ENCODE data around the gene EIF4E3. TPM values are rescaled to one million over a fixed set of nuclear protein-coding genes. Genes with fewer than 3 reads are reported as not detected.
A peak's percentile ranks its signal among the peaks of the same experiment; 100 is the strongest.

EIF4E3 gene
- total RNA-seq, 2 experiments from 2014 or later = 56.5 to 59.4 TPM

DNA sequence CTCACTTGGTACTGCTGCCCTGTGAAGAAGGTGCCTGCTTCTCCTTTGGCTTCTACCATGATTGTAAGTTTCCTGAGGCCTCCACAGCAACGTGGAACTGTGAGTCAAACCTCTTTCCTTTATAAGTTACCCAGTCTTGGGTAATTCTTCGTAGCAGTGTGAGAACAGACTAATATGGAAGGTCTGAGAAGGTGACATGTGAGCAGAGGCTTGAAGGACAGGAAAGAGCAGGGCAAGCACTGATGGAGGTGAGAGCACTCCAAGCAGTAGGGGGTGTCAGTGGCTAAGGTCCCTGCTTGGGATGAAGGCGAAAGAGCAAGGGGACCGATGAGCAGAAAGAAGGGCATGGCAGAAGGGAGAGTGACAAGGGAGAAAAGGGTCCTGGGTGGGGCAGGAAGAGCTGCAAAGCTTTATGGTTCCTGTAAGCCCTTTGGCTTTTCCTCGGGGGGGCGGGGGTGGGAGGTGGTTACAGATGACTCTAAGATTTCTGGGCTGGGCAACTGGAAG lies 3.5 kb downstream of the EIF4E3 start:
- ATAC-seq (no peak), DNase-seq (peak; percentile 50)
- peaks cover 40% of the 10 kb centered on the region for H3K36me3 Mint-ChIP-seq (ENCODE audit: low read depth)
- CTCF ChIA-PET = interaction anchor here (1.1 to 6.1 kb wide), 3 partner anchors 8 to 20 kb away, joined by 4 to 46 read pairs (median 31); no protein-coding TSS in a partner anchor
- peaks cover 67% of the 10 kb centered on the region for H3K4me1 Mint-ChIP-seq (ENCODE audit: low read depth)
- POLR2A ChIA-PET = interaction anchor here (0.6 kb wide), 1 partner anchor 1250 kb away, joined by 3 read pairs; no protein-coding TSS in a partner anchor
- H3K9me3 Mint-ChIP-seq (ENCODE audit: insufficient read depth) = no peaks in the 10 kb centered on the region
- H3K27ac Mint-ChIP-seq = peak overlapping the region; percentile 96
- no peaks in the 10 kb centered on the region for H3K27me3 Mint-ChIP-seq (ENCODE audit: low read depth)
- peak overlapping the region; percentile 94 for H3K4me3 Mint-ChIP-seq

DNA sequence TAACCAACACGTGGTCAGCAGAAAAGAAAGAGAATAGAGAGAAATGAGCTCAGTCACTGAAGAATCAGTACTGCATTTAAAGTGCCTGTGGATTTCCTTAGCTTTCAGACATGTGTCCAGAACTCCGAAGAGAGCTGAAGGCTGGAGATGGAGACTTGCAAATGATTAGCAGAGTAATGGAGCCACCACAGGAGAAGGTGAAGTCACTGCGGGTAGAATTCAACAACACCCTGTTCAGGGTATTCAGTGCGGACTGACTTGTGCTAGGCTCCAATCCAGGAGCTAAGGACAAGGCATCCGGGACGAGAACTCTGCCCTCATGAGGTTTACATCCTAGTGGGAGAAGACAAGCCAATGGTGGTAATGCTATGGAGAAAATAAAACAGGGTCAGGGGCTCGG lies 4.2 kb downstream of the EIF4E3 start:
- peak overlapping the region; percentile 94 for H3K4me3 Mint-ChIP-seq
- no peak for DNase-seq
- ChIA-PET CTCF (interaction anchor here (1.1 to 6.1 kb wide), 3 partner anchors 8 to 19 kb away, joined by 4 to 46 read pairs (median 31); no protein-coding TSS in a partner anchor), POLR2A (no interaction called here)
- H3K4me1 Mint-ChIP-seq (ENCODE audit: low read depth) = peaks cover 64% of the 10 kb centered on the region
- H3K36me3 Mint-ChIP-seq (ENCODE audit: low read depth) = peaks cover 40% of the 10 kb centered on the region
- peak overlapping the region; percentile 96 for H3K27ac Mint-ChIP-seq
- no peaks in the 10 kb centered on the region for H3K27me3 Mint-ChIP-seq (ENCODE audit: low read depth)
- no peaks in the 10 kb centered on the region for H3K9me3 Mint-ChIP-seq (ENCODE audit: insufficient read depth)
- no peak for ATAC-seq

GRCh38 chr3:71718072-71718471 lies 7.1 kb downstream of the EIF4E3 start:
- ChIA-PET POLR2A (no interaction called here), CTCF (interaction anchor here (4.0 kb wide), 1 partner anchor 11 kb away, joined by 31 read pairs; no protein-coding TSS in a partner anchor)
- no peaks in the 10 kb centered on the region for H3K27me3 Mint-ChIP-seq (ENCODE audit: low read depth)
- peaks cover 42% of the 10 kb centered on the region for H3K36me3 Mint-ChIP-seq (ENCODE audit: low read depth)
- ATAC-seq = peak; percentile 57
- no peaks in the 10 kb centered on the region for H3K9me3 Mint-ChIP-seq (ENCODE audit: insufficient read depth)
- DNase-seq = peak; percentile 68
- peaks cover 71% of the 10 kb centered on the region for H3K4me1 Mint-ChIP-seq (ENCODE audit: low read depth)
- H3K27ac Mint-ChIP-seq = peak overlapping the region; percentile 76
- no peak overlapping the region for H3K4me3 Mint-ChIP-seq

DNA sequence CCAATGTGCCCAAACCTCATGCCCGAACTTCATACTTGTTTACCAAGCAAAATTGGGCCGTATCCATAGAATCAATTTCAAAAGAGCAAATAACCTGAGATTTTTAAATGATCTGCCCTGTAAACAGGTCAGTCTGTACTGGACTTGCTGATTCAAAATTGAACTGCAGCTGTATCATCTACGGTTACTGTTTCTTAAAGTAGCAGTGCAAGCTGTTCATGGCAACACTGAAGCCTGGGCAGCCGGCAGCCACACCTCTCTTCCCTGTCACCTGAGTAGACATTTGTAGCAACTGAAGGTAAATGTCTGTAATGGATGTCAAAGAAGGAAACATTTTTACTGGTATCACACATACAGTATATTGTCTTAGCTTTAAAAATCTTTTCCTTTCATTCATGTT lies 10.6 kb downstream of the EIF4E3 start:
- CTCF ChIA-PET = interaction anchor here (1.2 to 5.2 kb wide), 4 partner anchors 14 to 144 kb away, joined by 3 to 70 read pairs (median 4); no protein-coding TSS in a partner anchor
- Mint-ChIP-seq H3K27me3 (ENCODE audit: low read depth) (no peaks in the 10 kb centered on the region), H3K36me3 (ENCODE audit: low read depth) (peaks cover 29% of the 10 kb centered on the region), H3K27ac (no peak overlapping the region), H3K4me3 (no peak overlapping the region), H3K4me1 (ENCODE audit: low read depth) (peaks cover 70% of the 10 kb centered on the region), H3K9me3 (ENCODE audit: insufficient read depth) (no peaks in the 10 kb centered on the region)
- no peak for DNase-seq
- no peak for ATAC-seq
- POLR2A ChIA-PET = no interaction called here

DNA sequence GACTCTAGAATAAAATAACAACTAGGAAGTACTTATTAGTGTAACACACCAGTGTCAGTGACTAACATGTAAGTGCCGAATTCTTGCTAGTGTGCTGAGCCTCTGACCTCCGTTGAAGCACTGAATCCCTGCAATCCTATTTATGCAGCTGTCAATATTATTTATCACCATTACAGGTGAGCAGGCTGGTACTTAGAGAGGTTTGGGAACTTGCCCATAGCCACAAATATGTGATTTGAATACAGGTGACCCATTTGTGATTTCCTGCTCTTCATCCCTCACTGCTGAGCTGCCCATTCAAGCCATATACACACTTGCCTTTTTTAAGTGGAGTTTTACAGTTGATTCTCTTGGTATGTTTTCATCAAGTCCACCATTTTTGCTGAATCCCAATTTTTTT lies 12.2 kb downstream of the EIF4E3 start:
- CTCF ChIA-PET = interaction anchor here (1.3 to 5.2 kb wide), 4 partner anchors 9 to 146 kb away, joined by 3 to 70 read pairs (median 26); no protein-coding TSS in a partner anchor
- peaks cover 70% of the 10 kb centered on the region for H3K4me1 Mint-ChIP-seq (ENCODE audit: low read depth)
- POLR2A ChIA-PET = interaction anchor here (0.7 kb wide), 1 partner anchor 147 kb away, joined by 4 read pairs; no protein-coding TSS in a partner anchor

GRCh38 chr3:71710906-71711494 lies 14.2 kb downstream of the EIF4E3 start:
- Mint-ChIP-seq H3K9me3 (ENCODE audit: insufficient read depth) (no peaks in the 10 kb centered on the region), H3K4me1 (ENCODE audit: low read depth) (peaks cover 69% of the 10 kb centered on the region), H3K27me3 (ENCODE audit: low read depth) (no peaks in the 10 kb centered on the region), H3K36me3 (ENCODE audit: low read depth) (peaks cover 31% of the 10 kb centered on the region), H3K27ac (no peak overlapping the region), H3K4me3 (no peak overlapping the region)
- ChIA-PET POLR2A (no interaction called here), CTCF (interaction anchor here (0.6 to 5.2 kb wide), 27 partner anchors 9 to 1140 kb away, joined by 3 to 70 read pairs (median 4); partner anchors contain the start of gene EIF4E3)
- ATAC-seq (peak; percentile 67), DNase-seq (no peak)

More for the DNA sequence above, 12.2 kb downstream of the EIF4E3 start:
- DNase-seq = no peak
- no peak for ATAC-seq
- Mint-ChIP-seq H3K9me3 (ENCODE audit: insufficient read depth) (no peaks in the 10 kb centered on the region), H3K27ac (no peak overlapping the region), H3K4me3 (no peak overlapping the region), H3K27me3 (ENCODE audit: low read depth) (no peaks in the 10 kb centered on the region), H3K36me3 (ENCODE audit: low read depth) (peaks cover 28% of the 10 kb centered on the region)

- H3K4me1 Mint-ChIP-seq (ENCODE audit: low read depth) = peaks cover 75% of the 10 kb centered on the region
- ATAC-seq = peak; percentile 62
- POLR2A ChIA-PET = no interaction called here
- H3K27me3 Mint-ChIP-seq (ENCODE audit: low read depth) = no peaks in the 10 kb centered on the region
- no peak overlapping the region for H3K4me3 Mint-ChIP-seq
- CTCF ChIA-PET = interaction anchor here (1.1 to 5.2 kb wide), 7 partner anchors 10 to 1112 kb away, joined by 3 to 70 read pairs (median 17); no protein-coding TSS in a partner anchor
- DNase-seq = no peak
- peaks cover 38% of the 10 kb centered on the region for H3K36me3 Mint-ChIP-seq (ENCODE audit: low read depth)
- H3K27ac Mint-ChIP-seq = peak overlapping the region; percentile 53
- H3K9me3 Mint-ChIP-seq (ENCODE audit: insufficient read depth) = no peaks in the 10 kb centered on the region
Observed at GRCh38 chr3:71709908-71710511, 15.2 kb downstream of the EIF4E3 start.

DNA sequence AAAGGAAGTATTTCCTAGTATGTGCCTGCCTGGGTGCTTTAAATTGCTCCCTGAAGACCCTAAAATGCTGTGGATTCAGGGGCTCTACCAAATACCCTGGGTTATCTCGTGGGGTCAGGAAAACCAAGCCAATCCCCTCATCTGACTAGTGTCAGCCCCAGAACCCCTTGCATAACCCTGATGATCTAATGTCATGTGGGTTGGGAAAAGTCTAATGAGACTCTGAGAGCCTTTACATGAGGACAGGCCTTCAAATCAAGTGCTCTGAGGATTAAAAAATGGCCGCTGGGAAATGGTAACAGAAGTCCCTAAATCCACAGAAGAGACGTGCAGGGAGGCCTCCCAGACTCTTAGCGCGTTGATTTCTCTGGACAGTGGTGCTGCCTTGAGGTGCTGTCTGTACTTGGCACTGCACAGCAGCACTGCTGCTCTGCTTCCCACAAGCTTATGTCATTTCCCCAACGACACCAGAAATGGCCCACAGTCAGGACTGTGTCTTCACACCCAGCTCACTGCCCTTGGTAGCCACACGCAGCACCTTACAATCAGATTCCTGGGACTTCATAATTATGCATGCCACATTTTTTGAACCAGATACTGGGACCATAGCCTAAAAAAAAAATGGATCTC lies 16.6 kb downstream of the EIF4E3 start:
- no peak overlapping the region for H3K4me3 Mint-ChIP-seq
- peaks cover 82% of the 10 kb centered on the region for H3K4me1 Mint-ChIP-seq (ENCODE audit: low read depth)
- peak; percentile 34 for ATAC-seq
- no peaks in the 10 kb centered on the region for H3K27me3 Mint-ChIP-seq (ENCODE audit: low read depth)
- POLR2A ChIA-PET = interaction anchor here (0.7 kb wide), 1 partner anchor 19 kb away, joined by 6 read pairs; no protein-coding TSS in a partner anchor
- H3K36me3 Mint-ChIP-seq (ENCODE audit: low read depth) = peaks cover 49% of the 10 kb centered on the region
- H3K27ac Mint-ChIP-seq = peak overlapping the region; percentile 54
- no peak for DNase-seq
- CTCF ChIA-PET = interaction anchor here (1.2 to 3.9 kb wide), 3 partner anchors 14 to 150 kb away, joined by 7 to 28 read pairs (median 17); no protein-coding TSS in a partner anchor
- no peaks in the 10 kb centered on the region for H3K9me3 Mint-ChIP-seq (ENCODE audit: insufficient read depth)

GRCh38 chr3:71707595-71707994 lies 17.6 kb downstream of the EIF4E3 start:
- Mint-ChIP-seq H3K9me3 (ENCODE audit: insufficient read depth) (no peaks in the 10 kb centered on the region), H3K4me3 (no peak overlapping the region), H3K4me1 (ENCODE audit: low read depth) (peaks cover 86% of the 10 kb centered on the region), H3K27ac (no peak overlapping the region), H3K27me3 (ENCODE audit: low read depth) (no peaks in the 10 kb centered on the region), H3K36me3 (ENCODE audit: low read depth) (peaks cover 53% of the 10 kb centered on the region)
- ATAC-seq = no peak
- DNase-seq = no peak
- ChIA-PET CTCF (interaction anchor here (1.6 kb wide), 1 partner anchor 23 kb away, joined by 6 read pairs; no protein-coding TSS in a partner anchor), POLR2A (no interaction called here)

GRCh38 chr3:71705681-71706080 lies 19.5 kb downstream of the EIF4E3 start:
- H3K4me1 Mint-ChIP-seq (ENCODE audit: low read depth) = peaks cover 88% of the 10 kb centered on the region
- DNase-seq (no peak), ATAC-seq (no peak)
- CTCF ChIA-PET = no interaction called here
- POLR2A ChIA-PET = no interaction called here
- no peak overlapping the region for H3K4me3 Mint-ChIP-seq
- peaks cover 67% of the 10 kb centered on the region for H3K36me3 Mint-ChIP-seq (ENCODE audit: low read depth)
- H3K27me3 Mint-ChIP-seq (ENCODE audit: low read depth) = no peaks in the 10 kb centered on the region
- peak overlapping the region; percentile 16 for H3K27ac Mint-ChIP-seq
- H3K9me3 Mint-ChIP-seq (ENCODE audit: insufficient read depth) = no peaks in the 10 kb centered on the region

GRCh38 chr3:71704915-71705314 lies 20.3 kb downstream of the EIF4E3 start:
- ChIA-PET CTCF (interaction anchor here (0.9 kb wide), 1 partner anchor 170 kb away, joined by 3 read pairs; no protein-coding TSS in a partner anchor), POLR2A (no interaction called here)
- peaks cover 82% of the 10 kb centered on the region for H3K4me1 Mint-ChIP-seq (ENCODE audit: low read depth)
- H3K27me3 Mint-ChIP-seq (ENCODE audit: low read depth) = no peaks in the 10 kb centered on the region
- DNase-seq (no peak), ATAC-seq (no peak)
- no peak overlapping the region for H3K4me3 Mint-ChIP-seq
- peaks cover 65% of the 10 kb centered on the region for H3K36me3 Mint-ChIP-seq (ENCODE audit: low read depth)
- H3K9me3 Mint-ChIP-seq (ENCODE audit: insufficient read depth) = no peaks in the 10 kb centered on the region
- no peak overlapping the region for H3K27ac Mint-ChIP-seq

Data from activated CD8-positive, alpha-beta T cell treated with anti-CD3 and anti-CD28 coated beads, Interleukin-2, amount 10 ng/mL, durations not matched to agents 7 days and 5 days (primary cell).